SK-N-MC (cell line): ENCODE measurements around the gene DSE.

Source experiments
- DNase-seq: peaks from one replicate; pipeline ENCODE4 v3.0.0-alpha.2; 2011; ENCODE audit warnings: low read depth, low spot score
- H3K27ac ChIP-seq: fragments of 200-600 bp; sonication (generic); 2 replicates; pipeline ENCODE4 v1.5.1; 2016; ENCODE audit warnings: mixed run types
- H3K36me3 ChIP-seq: fragments of 200-600 bp; sonication (generic); 2 replicates; pipeline ENCODE4 v1.6.1; 2017; ENCODE audit warnings: antibody characterized with exemption, low read length, mixed read lengths; ENCODE audit not compliant: insufficient read depth
- H3K4me3 ChIP-seq: fragments of 200-600 bp; sonication (generic); 2 replicates; pipeline ENCODE4 v1.5.1; 2016
- H3K9ac ChIP-seq: fragments of 200-600 bp; sonication (generic); 2 replicates; pipeline ENCODE4 v1.8.0; 2017; ENCODE audit warnings: mixed run types, mixed read lengths; ENCODE audit not compliant: insufficient read length
- H3K9me3 ChIP-seq: fragments of 200-600 bp; sonication (generic); 2 replicates; pipeline ENCODE4 v1.6.1; 2017; ENCODE audit warnings: low read depth, mild to moderate bottlenecking, antibody characterized with exemption, low read length, moderate library complexity, mixed read lengths
- EZH2 ChIP-seq: fragments of 200-600 bp; sonication (generic); IDR thresholded peaks from one replicate; pipeline ENCODE4 v1.6.1; 2017; ENCODE audit warnings: antibody characterized with exemption
- FOXP2 ChIP-seq: optimal IDR thresholded peaks from 2 replicates; pipeline ENCODE3; 2011; ENCODE audit warnings: mild to moderate bottlenecking, moderate library complexity; ENCODE audit not compliant: insufficient read depth; ENCODE audit errors: extremely low read length, control extremely low read depth
- POLR2AphosphoS5 ChIP-seq: IDR thresholded peaks from 2 replicates; pipeline ENCODE4 v1.6.1; 2012; ENCODE audit warnings: mild to moderate bottlenecking, low read depth, low read length, borderline replicate concordance

DSE gene

GRCh38 chr6:116386581-116387299 lies 16.0 kb downstream of the DSE start:
- H3K36me3 ChIP-seq: no peaks in the 10 kb centered on the region
- H3K27ac ChIP-seq: no peak overlapping the region
- DNase-seq: no peak
- H3K9ac ChIP-seq: no peak overlapping the region
- no peaks in the 10 kb centered on the region for H3K9me3 ChIP-seq
- TF ChIP-seq EZH2: no peak
- TF ChIP-seq FOXP2: no peak
- TF ChIP-seq POLR2AphosphoS5: no peak
- H3K4me3 ChIP-seq: no peak overlapping the region

GRCh38 chr6:116387374-116387773 lies 16.6 kb downstream of the DSE start:
- DNase-seq: no peak
- H3K9me3 ChIP-seq: no peaks in the 10 kb centered on the region
- no peak overlapping the region for H3K9ac ChIP-seq
- no peak for TF ChIP-seq FOXP2
- no peak for TF ChIP-seq POLR2AphosphoS5
- TF ChIP-seq EZH2: no peak
- H3K27ac ChIP-seq: no peak overlapping the region
- no peaks in the 10 kb centered on the region for H3K36me3 ChIP-seq
- H3K4me3 ChIP-seq: no peak overlapping the region

GRCh38 chr6:116388924-116389323 lies 18.2 kb downstream of the DSE start:
- Histone ChIP-seq H3K9me3 (no peaks in the 10 kb centered on the region), H3K36me3 (no peaks in the 10 kb centered on the region), H3K4me3 (no peak overlapping the region), H3K27ac (no peak overlapping the region), H3K9ac (no peak overlapping the region)
- no peak for DNase-seq
- TF ChIP-seq FOXP2 (no peak), POLR2AphosphoS5 (no peak), EZH2 (no peak)

GRCh38 chr6:116389357-116389756 lies 18.6 kb downstream of the DSE start:
- no peak overlapping the region for H3K27ac ChIP-seq
- DNase-seq: no peak
- no peak overlapping the region for H3K4me3 ChIP-seq

GRCh38 chr6:116390581-116390980 lies 19.8 kb downstream of the DSE start:
- Histone ChIP-seq H3K9me3 (no peaks in the 10 kb centered on the region), H3K36me3 (no peaks in the 10 kb centered on the region), H3K27ac (no peak overlapping the region), H3K4me3 (no peak overlapping the region), H3K9ac (no peak overlapping the region)
- no peak for TF ChIP-seq FOXP2
- no peak for TF ChIP-seq POLR2AphosphoS5
- no peak for TF ChIP-seq EZH2
- no peak for DNase-seq

More at GRCh38 chr6:116389357-116389756, 18.6 kb downstream of the DSE start:
- TF ChIP-seq EZH2 (no peak), FOXP2 (no peak), POLR2AphosphoS5 (no peak)
- Histone ChIP-seq H3K36me3 (no peaks in the 10 kb centered on the region), H3K9me3 (no peaks in the 10 kb centered on the region), H3K9ac (no peak overlapping the region)

GRCh38 chr6:116392132-116393013 lies 21.6 kb downstream of the DSE start:
- peak; percentile 86 for DNase-seq
- peak overlapping the region; percentile 5; the same call in 1 of the 2 replicates for H3K4me3 ChIP-seq

GRCh38 chr6:116393430-116393829 lies 22.7 kb downstream of the DSE start:
- Histone ChIP-seq H3K4me3 (no peak overlapping the region), H3K27ac (peak overlapping the region; percentile 27; the same call in 1 of the 2 replicates), H3K9me3 (no peaks in the 10 kb centered on the region), H3K9ac (no peak overlapping the region), H3K36me3 (no peaks in the 10 kb centered on the region)
- TF ChIP-seq FOXP2 (no peak), POLR2AphosphoS5 (no peak), EZH2 (no peak)
- no peak for DNase-seq

More at GRCh38 chr6:116392132-116393013, 21.6 kb downstream of the DSE start:
- H3K9me3 ChIP-seq: no peaks in the 10 kb centered on the region
- TF ChIP-seq FOXP2: no peak
- TF ChIP-seq POLR2AphosphoS5: peak; percentile 51; the same call in 1 of the 2 replicates
- H3K36me3 ChIP-seq: no peaks in the 10 kb centered on the region
- peak overlapping the region; percentile 75 for H3K27ac ChIP-seq
- no peak overlapping the region for H3K9ac ChIP-seq

- no peak overlapping the region for H3K9ac ChIP-seq
These were observed 24.9 kb downstream of the DSE start for GRCh38 chr6:116395647-116396046.

More at GRCh38 chr6:116395647-116396046, 24.9 kb downstream of the DSE start:
- no peak for DNase-seq
- no peak overlapping the region for H3K4me3 ChIP-seq
- TF ChIP-seq EZH2 (no peak), FOXP2 (no peak), POLR2AphosphoS5 (no peak)
- peak overlapping the region; percentile 30; the same call in 1 of the 2 replicates for H3K27ac ChIP-seq
- H3K9me3 ChIP-seq: no peaks in the 10 kb centered on the region
- no peaks in the 10 kb centered on the region for H3K36me3 ChIP-seq
